SK-N-SH (cell line): ENCODE data around the gene CNDP2.

Source experiments
- EP300 ChIP-seq, 2 experiments: IDR thresholded peaks; 2 replicates each; pipeline versions ENCODE4 v1.4.0 to v1.6.1; 2012; ENCODE audit warnings: borderline replicate concordance in 1 of 2, low read depth in 1 of 2, low read length in 1 of 2
- EZH2phosphoT487 ChIP-seq: fragments of 200-600 bp; sonication (generic); IDR thresholded peaks from 2 replicates; pipeline ENCODE4 v1.6.1; 2017; ENCODE audit warnings: low read depth, mixed run types, mild to moderate bottlenecking, antibody characterized with exemption, moderate library complexity, borderline replicate concordance
- FOXJ3 ChIP-seq: sonication (generic); formaldehyde crosslinking; IDR thresholded peaks from 2 replicates; pipeline ENCODE4 v1.5.1; 2020; ENCODE audit warnings: mild to moderate bottlenecking, missing genetic modification reagents
- JUND ChIP-seq: IDR thresholded peaks from 2 replicates; pipeline ENCODE4 v1.4.0; 2012
- POLR2AphosphoS5 ChIP-seq: IDR thresholded peaks from 2 replicates; pipeline ENCODE4 v1.6.1; 2012; ENCODE audit warnings: low read depth, low read length
- RAD21 ChIP-seq: IDR thresholded peaks from 2 replicates; pipeline ENCODE4 v1.6.1; 2012; ENCODE audit warnings: mild to moderate bottlenecking, low read length
- SMC3 ChIP-seq: IDR thresholded peaks from 2 replicates; pipeline ENCODE4 v1.6.1; 2012; ENCODE audit warnings: low read depth, low read length, improper control_type of control experiment
- TAF1 ChIP-seq: IDR thresholded peaks from 2 replicates; pipeline ENCODE4 v1.6.1; 2012; ENCODE audit warnings: low read depth, mild to moderate bottlenecking, low read length, moderate library complexity, borderline replicate concordance
- TF ChIP-seq, protein P1 (sequence below): fragments of 200-600 bp; sonication (generic); IDR thresholded peaks from 2 replicates; pipeline ENCODE4 v1.6.1; 2017; ENCODE audit warnings: antibody characterized with exemption, mild to moderate bottlenecking, moderate library complexity
- TF ChIP-seq, protein P2 (sequence below): fragments of 150-350 bp; IDR thresholded peaks from 2 replicates; pipeline ENCODE4 v1.6.1; 2017; ENCODE audit warnings: antibody characterized with exemption, low read length, low read depth, borderline replicate concordance

DNA sequence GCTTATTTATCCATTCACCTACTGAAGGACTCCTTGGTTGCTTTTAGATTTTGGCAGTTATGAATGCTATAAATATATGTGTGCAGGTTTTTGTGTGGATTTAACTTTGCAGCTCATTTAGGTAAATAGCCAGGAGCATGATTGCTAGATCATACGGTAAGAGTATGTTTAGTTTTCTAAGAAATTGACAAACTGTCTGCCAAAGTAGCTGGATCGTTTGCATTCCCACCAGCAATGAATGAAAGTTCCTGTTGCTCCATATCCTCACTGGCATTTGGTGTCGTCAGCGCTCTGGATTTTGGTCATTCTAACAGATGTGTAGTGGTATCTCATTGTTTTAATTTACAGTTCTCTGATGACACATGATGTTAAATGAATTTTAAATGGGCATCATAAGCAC lies 30.4 kb upstream of the CNDP2 start:
- TF ChIP-seq EZH2phosphoT487: no peak
- no peak for TF ChIP-seq TAF1
- TF ChIP-seq, protein P1, sequence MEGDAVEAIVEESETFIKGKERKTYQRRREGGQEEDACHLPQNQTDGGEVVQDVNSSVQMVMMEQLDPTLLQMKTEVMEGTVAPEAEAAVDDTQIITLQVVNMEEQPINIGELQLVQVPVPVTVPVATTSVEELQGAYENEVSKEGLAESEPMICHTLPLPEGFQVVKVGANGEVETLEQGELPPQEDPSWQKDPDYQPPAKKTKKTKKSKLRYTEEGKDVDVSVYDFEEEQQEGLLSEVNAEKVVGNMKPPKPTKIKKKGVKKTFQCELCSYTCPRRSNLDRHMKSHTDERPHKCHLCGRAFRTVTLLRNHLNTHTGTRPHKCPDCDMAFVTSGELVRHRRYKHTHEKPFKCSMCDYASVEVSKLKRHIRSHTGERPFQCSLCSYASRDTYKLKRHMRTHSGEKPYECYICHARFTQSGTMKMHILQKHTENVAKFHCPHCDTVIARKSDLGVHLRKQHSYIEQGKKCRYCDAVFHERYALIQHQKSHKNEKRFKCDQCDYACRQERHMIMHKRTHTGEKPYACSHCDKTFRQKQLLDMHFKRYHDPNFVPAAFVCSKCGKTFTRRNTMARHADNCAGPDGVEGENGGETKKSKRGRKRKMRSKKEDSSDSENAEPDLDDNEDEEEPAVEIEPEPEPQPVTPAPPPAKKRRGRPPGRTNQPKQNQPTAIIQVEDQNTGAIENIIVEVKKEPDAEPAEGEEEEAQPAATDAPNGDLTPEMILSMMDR: no peak
- no peak for TF ChIP-seq FOXJ3 (CRISPR knock-in tag)
- TF ChIP-seq, protein P2, sequence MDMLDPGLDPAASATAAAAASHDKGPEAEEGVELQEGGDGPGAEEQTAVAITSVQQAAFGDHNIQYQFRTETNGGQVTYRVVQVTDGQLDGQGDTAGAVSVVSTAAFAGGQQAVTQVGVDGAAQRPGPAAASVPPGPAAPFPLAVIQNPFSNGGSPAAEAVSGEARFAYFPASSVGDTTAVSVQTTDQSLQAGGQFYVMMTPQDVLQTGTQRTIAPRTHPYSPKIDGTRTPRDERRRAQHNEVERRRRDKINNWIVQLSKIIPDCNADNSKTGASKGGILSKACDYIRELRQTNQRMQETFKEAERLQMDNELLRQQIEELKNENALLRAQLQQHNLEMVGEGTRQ: no peak
- no peak for TF ChIP-seq POLR2AphosphoS5
- no peak for TF ChIP-seq SMC3
- TF ChIP-seq JUND: no peak
- no peak for TF ChIP-seq RAD21
- TF ChIP-seq EP300 (IDR thresholded peaks at IDR 0.05; ENCODE audit: borderline replicate concordance in 1 of 2, low read depth in 1 of 2, low read length in 1 of 2): no peak
